Fibroblast of skin of scalp (primary cell): Measurements from ENCODE around the gene EVA1B.

Experiments used
- DNase-seq: peaks from one replicate; pipeline ENCODE4 v3.0.0-alpha.2; 2013

Gene EVA1B

GRCh38 chr1:36274201-36274600, 49.2 kb downstream of the EVA1B start:
- no peak for DNase-seq

- DNase-seq = no peak
Observed at GRCh38 chr1:36273024-36273423, 50.4 kb downstream of the EVA1B start.
